ENCODE measurements around the gene ASCL1. TPM values are rescaled to one million over a fixed set of nuclear protein-coding genes. Genes with fewer than 3 reads are reported as not detected.

The ASCL1 gene
- total RNA-seq, 1 donor from 2014 or later, result 0.21 TPM

GRCh38 chr12:102990419-102990818 lies 32.9 kb downstream of the ASCL1 start:
- H3K4me1 Mint-ChIP-seq, result peaks cover 8% of the 10 kb centered on the region
- no peaks in the 10 kb centered on the region for H3F3A ChIP-seq (ENCODE audit: low read depth)
- no peaks in the 10 kb centered on the region for H3K27me3 Mint-ChIP-seq (ENCODE audit: insufficient read depth, low read depth)
- peaks cover 4% of the 10 kb centered on the region for H3K27me3 ChIP-seq
- no peaks in the 10 kb centered on the region for H3K9me3 ChIP-seq (ENCODE audit: low read depth)
- no peak overlapping the region for H2AFZ ChIP-seq (replicated peaks)
- no peak overlapping the region for H3K4me3 ChIP-seq
- no peaks in the 10 kb centered on the region for H3K36me3 ChIP-seq
- no peak overlapping the region for H3K4me3 Mint-ChIP-seq
- peak overlapping the region; percentile 47 for H3K27ac Mint-ChIP-seq
- no peaks in the 10 kb centered on the region for H3K4me1 ChIP-seq
- peak; percentile 42 for DNase-seq (ENCODE audit: low spot score)
- no peak overlapping the region for H3K9ac ChIP-seq
- no peaks in the 10 kb centered on the region for H4K20me1 ChIP-seq (ENCODE audit: low read depth)
- H3K27ac ChIP-seq, result no peak overlapping the region
- no peaks in the 10 kb centered on the region for H3K79me2 ChIP-seq (ENCODE audit: low read depth)
- no peak overlapping the region for H3K4me2 ChIP-seq
- H3K9me3 Mint-ChIP-seq, result no peaks in the 10 kb centered on the region
- no peaks in the 10 kb centered on the region for H3K36me3 Mint-ChIP-seq
- TF ChIP-seq EZH2phosphoT487 (IDR thresholded peaks at IDR 0.05) (no peak), CTCF (IDR thresholded peaks at IDR 0.05) (peak; percentile 34)

- Histone ChIP-seq H3F3A (ENCODE audit: low read depth) (no peaks in the 10 kb centered on the region), H3K36me3 (no peaks in the 10 kb centered on the region), H2AFZ (replicated peaks) (no peak overlapping the region), H3K27me3 (peaks cover 4% of the 10 kb centered on the region), H3K9me3 (ENCODE audit: low read depth) (no peaks in the 10 kb centered on the region), H3K27ac (no peak overlapping the region), H3K4me3 (no peak overlapping the region), H3K4me2 (no peak overlapping the region), H3K4me1 (no peaks in the 10 kb centered on the region), H4K20me1 (ENCODE audit: low read depth) (no peaks in the 10 kb centered on the region), H3K9ac (no peak overlapping the region), H3K79me2 (ENCODE audit: low read depth) (no peaks in the 10 kb centered on the region)
- TF ChIP-seq EZH2 (IDR thresholded peaks at IDR 0.05) (no peak), CTCF (IDR thresholded peaks at IDR 0.05) (peak; percentile 9)
- Mint-ChIP-seq H3K4me1 (peaks cover 8% of the 10 kb centered on the region), H3K27ac (no peak overlapping the region), H3K36me3 (no peaks in the 10 kb centered on the region), H3K4me3 (no peak overlapping the region), H3K27me3 (ENCODE audit: insufficient read depth, low read depth) (peaks cover 5% of the 10 kb centered on the region), H3K9me3 (peaks cover 8% of the 10 kb centered on the region)
- DNase-seq (ENCODE audit: low spot score), result no peak
Observed at GRCh38 chr12:102992297-102992696, 34.8 kb downstream of the ASCL1 start.

- no peak overlapping the region for H3K4me3 Mint-ChIP-seq
- no peaks in the 10 kb centered on the region for H3K79me2 ChIP-seq (ENCODE audit: low read depth)
- H3F3A ChIP-seq (ENCODE audit: low read depth), result no peaks in the 10 kb centered on the region
- no peaks in the 10 kb centered on the region for H3K9me3 ChIP-seq (ENCODE audit: low read depth)
- H3K4me2 ChIP-seq, result no peak overlapping the region
- H3K36me3 Mint-ChIP-seq, result no peaks in the 10 kb centered on the region
- H2AFZ ChIP-seq (replicated peaks), result no peak overlapping the region
- DNase-seq (ENCODE audit: low spot score), result no peak
- H3K27me3 ChIP-seq, result peaks cover 4% of the 10 kb centered on the region
- no peak overlapping the region for H3K4me3 ChIP-seq
- no peaks in the 10 kb centered on the region for H3K4me1 ChIP-seq
- H3K9ac ChIP-seq, result no peak overlapping the region
- peaks cover 6% of the 10 kb centered on the region for H3K27me3 Mint-ChIP-seq (ENCODE audit: insufficient read depth, low read depth)
- H3K9me3 Mint-ChIP-seq, result peaks cover 12% of the 10 kb centered on the region
- peak overlapping the region; percentile 78 for H3K27ac Mint-ChIP-seq
- TF ChIP-seq EZH2phosphoT487 (IDR thresholded peaks at IDR 0.05), result no peak
- TF ChIP-seq EZH2 (IDR thresholded peaks at IDR 0.05), result no peak
- TF ChIP-seq CTCF (IDR thresholded peaks at IDR 0.05), result no peak
- H3K27ac ChIP-seq, result no peak overlapping the region
- no peaks in the 10 kb centered on the region for H4K20me1 ChIP-seq (ENCODE audit: low read depth)
- H3K4me1 Mint-ChIP-seq, result peaks cover 8% of the 10 kb centered on the region
- no peaks in the 10 kb centered on the region for H3K36me3 ChIP-seq
Observed at GRCh38 chr12:102992720-102993119, 35.2 kb downstream of the ASCL1 start.

All from neural progenitor cell (in vitro differentiated cells).